NCI-H446 (cell line): ENCODE results near the gene ME3.
"Not testable (repeated sequence)": the region's sequence is repeated elsewhere in the genome, so short reads cannot be mapped to it uniquely, and the experiment has no call there.

ENCODE experiments used
- DNase-seq, 2 experiments: peaks; one replicate each; lab custom pipeline; 2025; lab: John Stamatoyannopoulos, UW

ME3 gene

DNA sequence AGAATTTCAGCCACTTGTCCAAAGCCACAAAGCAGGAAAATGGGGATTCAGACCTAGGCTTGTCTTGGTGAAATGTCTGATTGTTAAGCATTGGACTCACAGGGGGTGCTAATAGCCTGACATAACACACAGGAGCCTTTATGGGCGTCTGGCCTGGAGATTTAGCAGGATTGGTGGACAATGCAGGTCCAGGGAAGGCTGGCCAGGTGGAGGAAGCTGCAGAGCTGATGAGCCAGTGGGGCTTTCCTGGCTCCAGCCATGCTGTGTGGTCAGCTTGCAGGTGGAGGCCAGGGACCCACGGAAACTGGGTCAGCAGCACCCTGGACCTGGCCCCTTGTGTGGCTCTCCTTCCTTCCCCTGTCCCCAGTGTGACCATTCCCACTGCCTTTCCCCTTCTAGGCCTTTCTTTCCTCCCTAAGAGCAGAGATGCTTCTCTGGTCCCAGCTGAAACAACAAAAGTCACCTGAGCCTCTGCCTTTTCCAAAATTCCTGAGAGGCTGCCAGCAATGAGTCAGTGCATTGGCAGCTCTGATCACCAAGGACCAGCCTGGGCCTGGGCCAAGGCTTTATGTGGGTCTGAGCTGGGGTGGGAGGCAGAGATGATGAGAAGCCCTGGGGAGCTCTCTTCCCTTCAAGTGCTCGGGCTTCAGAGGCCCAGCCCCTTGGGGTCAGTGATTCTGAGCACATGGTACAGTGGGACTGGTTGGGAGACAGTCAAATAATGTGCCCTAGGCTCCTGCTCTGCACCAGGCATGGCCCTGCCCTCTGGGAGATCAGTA lies 212.5 kb downstream of the ME3 start:
- peak; percentile 77 to 86 for DNase-seq

DNA sequence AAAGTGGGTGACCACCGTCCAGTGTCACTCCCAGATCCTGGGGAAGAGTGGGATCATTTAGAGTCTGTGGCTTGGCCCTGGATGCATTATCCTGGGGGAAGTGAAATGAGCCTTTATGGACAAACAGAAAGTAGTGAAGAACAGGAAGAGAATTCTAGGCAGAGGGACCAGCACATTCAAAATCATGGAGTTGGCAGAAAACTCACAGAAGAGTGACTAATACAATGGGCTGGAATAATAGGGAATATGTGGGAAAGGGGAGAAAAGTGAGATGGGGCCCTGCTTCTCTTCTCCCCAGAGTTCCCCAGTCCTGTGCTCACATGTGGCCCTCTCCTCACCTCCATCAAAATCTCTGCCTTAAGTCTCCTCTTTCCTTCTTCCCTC lies 213.4 kb downstream of the ME3 start:
- no peak for DNase-seq

DNA sequence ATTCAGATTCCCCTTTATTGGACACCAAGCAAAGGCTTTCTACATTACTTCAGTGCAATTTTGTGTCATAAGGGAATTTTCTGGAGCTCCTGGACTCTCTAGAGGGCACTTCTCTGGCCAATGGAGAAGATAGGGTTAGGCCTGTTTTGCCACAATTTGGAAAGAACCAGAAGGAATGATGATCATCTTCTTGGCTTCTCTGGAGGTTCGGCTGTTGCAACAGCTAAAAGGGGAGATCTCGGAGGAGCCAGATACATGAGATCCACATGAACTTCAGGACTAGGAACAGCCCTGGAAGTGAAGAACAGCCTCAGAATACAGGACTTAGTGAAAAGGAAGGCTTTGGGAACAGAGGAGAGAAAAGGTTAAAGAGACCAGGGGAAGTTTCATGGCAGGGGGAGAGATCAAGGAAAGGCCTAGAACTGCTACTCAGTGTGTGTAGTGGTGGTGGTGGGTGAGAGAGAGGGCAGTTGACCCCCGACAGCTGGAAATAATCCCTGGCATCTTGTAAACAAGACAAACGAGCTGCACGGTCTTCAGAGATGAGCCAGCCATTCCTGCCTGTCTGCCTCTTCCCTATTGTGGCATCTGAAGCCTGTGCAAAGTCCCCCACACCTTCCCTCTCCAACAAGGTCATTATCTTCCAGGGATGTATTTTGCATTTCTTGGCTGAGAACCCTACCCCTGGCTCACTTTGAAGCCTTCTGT lies 214.0 kb downstream of the ME3 start:
- no peak for DNase-seq

DNA sequence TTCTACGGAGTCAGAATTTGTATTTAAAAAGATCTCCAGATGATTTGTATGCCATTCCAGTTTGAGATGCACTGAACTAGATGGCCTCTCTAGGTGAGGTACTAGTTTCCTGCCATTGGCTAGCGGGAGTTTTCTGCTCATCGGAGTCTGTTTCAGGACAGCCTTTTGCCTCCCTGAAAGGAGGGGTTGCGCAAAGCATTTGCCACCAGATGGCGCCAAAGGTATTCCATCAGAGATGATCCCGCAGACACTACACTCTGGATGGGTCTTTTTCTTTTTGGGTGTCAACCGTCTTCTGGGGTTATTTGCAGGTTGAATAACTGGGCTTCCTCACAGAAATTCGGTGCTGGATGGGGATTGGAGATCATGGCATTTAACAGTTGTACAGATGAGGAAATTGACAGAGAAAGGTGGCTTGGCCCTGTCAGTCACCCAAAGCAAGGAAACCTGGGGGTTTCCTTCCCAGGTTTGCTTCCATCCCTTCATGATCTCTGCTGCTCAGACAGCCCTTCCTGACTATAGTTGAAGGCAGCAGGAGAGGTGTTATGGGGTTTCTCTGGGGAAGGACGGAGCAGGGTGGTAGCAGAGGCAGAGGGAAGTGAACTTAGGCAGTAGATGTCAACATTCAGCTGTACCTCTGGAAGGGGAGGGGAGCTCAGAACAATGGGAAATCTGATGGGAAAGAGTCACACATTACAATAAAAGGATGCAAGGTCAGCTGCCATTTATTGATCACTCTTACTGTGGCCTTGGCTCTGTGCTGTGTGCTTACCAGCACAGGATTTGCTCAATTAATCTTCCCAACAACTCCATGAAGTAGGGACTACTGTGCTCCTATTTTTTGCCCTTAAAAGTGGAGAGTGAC lies 216.1 kb downstream of the ME3 start:
- DNase-seq: peak; percentile 81 to 91

DNA sequence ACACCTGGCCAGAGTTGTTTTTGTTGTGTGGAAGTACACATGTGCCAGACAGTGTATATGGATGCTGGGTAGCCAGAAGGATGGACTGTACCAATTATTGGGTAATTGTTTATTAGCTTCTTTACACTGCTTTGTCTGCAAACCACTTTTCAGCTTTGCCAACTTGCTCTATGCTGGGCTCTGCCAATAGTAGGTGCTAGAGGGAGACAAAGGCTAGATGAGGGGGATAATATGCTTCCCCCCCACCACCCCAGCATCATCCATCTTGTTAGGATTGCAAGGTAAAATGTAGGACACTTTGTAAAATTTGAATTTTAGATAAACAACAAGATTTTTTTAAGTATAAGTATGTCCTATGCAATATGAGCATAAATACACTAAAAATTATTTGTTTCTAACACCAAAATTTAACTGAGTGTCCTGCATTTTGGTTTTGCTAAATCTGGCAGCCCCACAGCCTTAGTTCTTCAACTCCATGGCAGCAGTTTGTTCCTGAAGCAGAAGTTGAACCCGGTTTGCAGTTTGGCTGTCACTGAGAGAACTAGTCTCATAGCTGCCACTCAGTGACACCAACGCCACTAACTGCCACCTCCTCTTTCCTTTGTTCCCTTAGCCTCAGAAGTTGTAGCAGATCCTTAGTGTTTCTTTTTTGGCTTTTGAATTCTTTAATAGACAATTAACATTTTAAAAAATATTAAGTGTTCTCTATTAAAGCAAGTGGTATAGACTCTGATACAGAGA lies 219.0 kb downstream of the ME3 start:
- no peak for DNase-seq

DNA sequence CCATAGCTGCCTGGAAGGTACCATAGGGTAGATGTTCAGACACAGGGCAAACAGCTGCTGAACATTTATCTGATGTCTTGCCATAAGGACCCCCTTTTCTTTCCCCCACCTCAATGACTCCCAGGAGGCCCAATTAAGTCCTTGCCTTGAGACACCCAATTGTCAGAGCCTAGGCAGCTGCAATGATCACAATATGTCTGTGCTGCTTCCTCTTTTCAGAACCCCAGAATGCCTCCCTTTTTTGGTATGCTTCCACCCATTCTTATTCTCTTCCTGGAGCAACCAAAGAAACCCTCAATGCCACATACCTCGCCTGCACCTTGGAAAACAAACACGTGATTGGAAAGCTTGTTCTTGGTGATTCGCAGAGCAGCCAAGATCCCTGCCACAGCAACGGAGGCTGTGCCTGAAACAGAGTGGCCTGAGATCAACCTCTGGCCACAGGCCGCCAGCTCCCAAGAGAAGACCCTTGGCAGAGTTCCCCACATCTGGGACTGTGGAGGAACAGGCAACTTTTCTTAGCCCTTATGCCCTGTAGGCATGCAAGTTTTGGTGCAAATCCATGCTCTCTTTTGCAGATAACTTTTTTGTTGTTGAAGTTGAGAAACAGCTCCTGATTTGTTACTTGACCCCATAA lies 222.3 kb downstream of the ME3 start:
- no peak for DNase-seq

DNA sequence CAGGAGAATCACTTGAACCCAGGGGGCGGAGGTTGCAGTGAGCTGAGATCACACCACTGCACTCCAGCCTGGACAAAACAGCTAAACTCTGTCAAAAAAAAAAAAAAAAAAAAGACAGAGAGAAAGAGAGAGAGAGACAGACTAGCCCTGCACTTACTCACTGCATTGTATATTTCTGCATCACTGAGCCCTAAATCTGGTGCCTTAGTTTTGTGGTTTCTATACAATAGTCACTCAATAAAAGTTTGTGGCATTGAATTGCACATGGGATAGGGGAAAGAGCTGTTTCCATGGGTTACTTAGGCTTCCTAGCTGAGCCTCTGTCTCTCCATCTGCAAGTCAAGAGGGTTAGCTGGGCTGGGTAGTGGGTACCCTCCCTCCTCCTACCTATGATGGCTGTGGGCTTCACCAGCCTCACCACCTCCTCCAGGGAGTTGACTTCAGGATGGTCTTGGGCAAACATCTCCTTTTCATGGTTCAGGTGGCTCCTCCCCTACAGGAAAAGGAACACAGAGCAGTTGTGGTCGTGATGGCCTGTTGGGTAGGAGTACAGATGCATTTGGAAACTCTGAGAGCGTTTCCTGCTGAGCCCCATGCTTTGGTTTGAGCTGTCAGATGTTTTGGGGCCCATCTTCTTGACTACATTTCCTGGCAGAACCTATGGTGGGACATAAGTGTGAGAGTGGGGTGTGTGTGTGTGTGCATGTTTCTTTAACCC lies 224.5 kb downstream of the ME3 start:
- DNase-seq: no peak

DNA sequence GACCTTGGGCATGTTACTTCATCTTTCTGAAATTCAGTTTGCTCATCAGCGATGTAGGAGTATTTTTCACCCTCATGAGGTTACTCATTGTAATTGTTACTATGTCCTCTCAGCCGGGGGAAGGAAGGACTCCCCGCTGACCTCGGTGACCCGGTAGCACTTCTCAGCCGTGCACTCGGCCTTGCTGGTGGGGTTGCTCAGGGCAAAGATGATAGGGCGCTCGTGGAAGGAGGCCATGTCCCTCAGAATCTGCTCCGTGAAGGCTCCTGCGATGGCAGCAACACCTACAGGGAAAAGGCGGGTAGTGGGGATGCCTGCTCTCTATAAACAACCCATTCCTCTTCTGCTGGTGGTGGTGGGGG lies 225.5 kb downstream of the ME3 start:
- DNase-seq: no peak

DNA sequence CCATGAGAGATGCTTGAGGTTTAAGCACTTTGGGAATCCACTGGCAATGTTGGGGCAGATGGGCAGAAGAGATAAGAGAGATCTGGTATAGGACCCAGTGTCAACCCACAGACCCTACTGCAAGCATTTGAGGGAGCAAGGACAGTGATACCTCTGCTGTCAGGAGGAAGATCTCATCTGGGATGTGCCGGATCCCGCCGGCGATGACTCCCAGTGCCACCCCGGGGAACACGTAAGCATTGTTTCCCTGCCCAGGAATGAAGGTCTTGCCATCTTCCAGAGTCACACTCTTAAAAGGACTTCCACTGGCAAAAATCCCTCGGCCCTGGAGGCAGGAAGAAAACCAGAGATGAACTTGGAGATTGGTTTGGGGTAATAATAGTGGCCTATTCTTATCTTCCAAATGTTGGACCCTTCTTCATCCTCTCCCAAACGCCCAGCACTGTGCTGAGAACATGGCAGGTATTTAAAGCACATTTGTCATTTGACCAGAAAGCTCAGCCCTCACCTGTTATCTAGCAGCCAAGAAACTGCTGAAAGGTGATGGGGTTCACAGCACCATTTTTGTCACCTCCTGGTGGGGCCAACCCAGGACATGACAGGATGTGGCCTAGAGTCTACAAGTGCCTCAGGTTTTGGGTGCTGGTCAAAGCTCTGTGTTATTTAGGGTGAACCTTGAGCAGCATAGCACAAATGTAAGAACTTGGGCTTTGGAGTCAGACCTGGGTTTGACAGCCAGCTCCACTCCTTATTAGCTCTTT lies 226.1 kb downstream of the ME3 start:
- no peak for DNase-seq

DNA sequence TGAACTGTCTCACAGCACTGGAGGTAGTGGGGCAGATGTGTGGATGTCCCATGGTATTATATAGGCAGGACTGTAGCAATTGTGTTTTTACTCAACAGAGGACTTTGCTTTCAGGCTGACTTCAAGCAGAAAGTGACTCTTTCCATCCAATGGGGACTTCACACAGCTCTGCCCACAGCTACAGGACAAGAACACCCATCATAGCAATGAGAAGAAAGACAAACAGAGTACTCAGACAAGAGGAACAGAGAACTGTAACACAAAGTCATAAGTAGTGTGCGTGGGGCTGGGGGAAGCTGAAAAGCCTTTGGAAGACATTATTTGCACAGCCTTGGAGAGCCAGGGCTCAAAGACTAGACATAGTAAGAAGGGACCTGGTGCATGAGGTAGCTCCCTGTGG lies 227.4 kb downstream of the ME3 start:
- no peak for DNase-seq

DNA sequence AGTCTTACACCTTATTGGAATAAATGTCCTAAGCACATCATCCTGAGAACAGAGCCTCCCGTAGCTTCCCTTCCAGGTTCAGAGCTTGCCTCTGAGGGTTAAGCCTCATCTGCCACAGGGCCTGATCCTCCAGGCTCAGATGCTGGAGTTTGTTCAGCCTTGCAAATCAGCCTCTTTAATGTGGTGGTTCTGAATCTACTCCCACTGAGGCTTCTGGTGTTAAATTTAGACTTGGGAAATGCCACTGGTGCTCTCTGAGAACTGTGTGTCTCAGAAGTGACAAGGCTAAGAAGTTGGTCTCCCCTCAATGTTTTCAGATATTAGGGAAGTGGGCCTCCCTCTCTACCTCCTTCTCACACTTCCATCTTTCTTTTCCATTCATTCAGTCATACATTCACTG lies 229.0 kb downstream of the ME3 start:
- DNase-seq: no peak

DNA sequence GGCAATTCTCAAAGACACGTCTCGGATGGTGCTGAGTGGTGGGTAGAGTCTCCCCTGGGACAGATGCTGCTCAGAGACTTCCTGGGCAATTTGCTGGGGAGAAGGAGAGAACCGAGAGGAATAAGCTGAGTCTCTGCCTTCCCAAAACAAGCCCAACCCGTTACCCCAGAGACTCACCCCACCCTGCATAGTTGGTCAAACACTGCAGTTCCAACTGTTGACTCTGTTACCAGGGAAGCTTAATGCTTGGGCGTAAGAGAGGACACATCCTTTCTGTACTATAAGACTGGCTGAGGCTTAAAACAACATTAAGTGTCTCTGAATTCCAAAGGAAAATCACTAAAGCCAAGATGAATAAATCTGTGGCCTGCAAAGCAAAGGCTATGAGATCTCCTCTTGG lies 229.6 kb downstream of the ME3 start:
- DNase-seq: no peak

DNA sequence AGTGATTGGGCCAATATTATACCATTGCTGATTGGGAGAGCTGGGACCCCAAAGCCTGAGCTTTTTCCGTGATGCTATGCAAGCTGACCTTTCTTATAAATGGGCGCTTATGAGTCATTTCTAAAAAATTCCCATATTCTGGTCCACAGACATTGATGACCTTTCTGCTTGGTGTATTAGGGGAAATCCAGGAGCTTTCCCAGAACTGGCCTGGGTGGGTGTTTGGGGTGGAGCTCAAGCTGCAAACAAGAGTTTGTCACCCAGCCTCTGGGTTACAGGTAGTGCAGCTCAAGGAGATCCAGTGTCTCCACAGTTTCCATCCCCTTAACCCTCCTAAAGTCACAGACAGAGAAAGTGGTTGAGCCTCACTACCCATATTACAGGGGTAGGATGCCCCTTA lies 230.0 kb downstream of the ME3 start:
- no peak for DNase-seq

DNA sequence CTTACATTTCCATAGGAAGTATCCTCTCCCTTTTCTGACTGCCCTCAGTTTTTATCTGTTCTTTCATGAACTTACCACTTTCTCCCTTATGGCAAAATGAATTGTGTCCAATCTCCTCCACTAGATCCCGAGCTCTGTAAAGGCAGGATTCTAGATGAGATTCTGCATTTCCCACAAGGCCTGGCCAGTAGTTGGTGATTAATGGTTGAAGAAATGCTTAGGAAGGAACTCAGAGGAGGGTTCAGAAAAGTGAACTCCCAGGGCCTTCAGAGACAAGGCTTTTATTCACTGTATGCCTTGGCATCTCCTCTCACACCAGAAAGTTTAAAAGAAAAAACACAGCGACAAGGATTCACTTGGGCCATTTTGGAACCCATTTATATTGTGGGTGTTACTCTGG lies 231.6 kb downstream of the ME3 start:
- no peak for DNase-seq

DNA sequence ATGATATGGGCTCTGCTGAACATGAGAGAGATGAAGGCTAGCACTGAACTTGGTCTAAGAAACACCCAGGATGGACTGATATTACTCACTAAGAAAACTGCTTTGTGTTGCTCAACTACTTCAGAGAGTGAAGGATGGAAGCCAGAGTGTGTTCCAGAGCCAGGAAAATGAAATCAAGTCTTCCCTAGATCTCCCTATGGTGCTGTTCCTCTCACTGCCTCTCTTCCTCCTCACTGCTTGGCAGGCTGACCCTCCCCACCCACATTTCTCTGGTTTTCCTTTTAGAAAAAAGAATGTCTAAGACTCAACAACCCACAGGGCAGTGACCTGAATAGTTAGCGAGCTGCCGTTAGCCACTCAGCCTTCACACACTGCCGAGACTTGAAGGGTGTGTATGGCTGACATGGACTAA lies 232.1 kb downstream of the ME3 start:
- DNase-seq: no peak

DNA sequence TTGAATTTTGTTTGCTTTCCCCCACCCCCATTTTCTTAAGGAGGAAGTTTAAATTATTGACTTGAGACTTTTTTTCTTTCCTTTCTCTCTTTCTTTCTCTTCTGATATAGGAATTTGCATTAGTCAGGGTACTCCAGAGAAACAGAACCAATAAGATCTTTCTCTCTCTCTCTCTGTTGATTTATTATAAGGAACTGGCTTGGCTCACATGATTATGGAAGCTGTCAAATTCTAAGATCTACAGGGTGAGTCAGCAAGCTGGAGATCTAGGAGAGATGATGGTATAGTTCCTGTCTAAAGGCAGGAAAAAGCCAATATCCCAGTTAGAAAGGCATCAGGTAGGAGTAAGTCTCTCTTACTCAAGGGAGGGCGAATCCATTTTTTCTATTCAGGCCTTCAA lies 233.7 kb downstream of the ME3 start:
- no peak for DNase-seq

DNA sequence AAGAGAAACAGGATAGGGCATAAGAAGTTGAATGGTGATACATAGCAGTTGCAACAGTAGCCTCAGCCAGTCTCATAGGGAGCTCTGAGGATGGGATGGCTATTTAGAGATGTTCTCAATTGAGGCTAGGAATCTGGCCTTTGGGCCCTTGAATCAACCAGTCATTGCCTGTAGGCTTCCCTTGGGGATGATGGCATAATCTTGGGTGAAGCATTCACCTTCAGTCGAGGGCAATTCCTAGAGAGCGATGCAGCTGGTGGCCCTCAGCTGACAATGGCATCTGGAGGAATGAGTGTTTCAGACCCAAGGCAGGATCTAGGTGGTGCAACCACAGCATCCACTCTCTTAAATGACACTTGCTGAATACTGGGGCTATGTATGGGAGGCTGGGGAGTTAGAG lies 236.7 kb downstream of the ME3 start:
- no peak for DNase-seq

DNA sequence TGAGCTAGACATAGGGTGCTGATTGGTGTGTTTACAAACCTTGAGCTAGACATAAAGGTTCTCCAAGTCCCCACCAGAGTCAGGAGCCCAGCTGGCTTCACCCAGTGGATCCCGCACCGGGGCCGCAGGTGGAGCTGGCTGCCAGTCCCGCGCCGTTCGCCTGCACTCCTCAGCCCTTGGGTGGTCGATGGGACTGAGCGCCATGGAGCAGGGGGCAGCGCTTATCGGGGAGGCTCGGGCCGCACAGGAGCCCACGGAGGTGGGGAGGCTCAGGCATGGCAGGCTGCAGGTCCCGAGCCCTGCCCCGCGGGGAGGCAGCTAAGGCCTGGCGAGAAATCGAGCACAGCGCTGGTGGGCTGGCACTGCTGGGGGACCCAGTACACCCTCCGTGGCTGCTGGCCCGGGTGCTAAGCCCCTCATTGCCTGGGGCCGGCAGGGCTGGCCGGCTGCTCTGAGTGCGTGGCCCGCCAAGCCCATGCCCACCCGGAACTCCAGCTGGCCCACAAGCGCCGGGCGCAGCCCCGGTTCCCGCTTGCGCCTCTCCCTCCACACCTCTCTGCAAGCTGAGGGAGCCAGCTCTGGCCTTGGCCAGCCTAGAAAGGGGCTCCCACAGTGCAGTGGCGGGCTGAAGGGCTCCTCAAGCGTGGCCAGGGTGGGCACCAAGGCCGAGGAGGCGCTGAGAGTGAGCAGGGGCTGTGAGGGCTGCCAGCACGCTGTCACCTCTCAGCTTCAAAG lies 238.9 kb downstream of the ME3 start:
- DNase-seq: not testable (repeated sequence)

DNA sequence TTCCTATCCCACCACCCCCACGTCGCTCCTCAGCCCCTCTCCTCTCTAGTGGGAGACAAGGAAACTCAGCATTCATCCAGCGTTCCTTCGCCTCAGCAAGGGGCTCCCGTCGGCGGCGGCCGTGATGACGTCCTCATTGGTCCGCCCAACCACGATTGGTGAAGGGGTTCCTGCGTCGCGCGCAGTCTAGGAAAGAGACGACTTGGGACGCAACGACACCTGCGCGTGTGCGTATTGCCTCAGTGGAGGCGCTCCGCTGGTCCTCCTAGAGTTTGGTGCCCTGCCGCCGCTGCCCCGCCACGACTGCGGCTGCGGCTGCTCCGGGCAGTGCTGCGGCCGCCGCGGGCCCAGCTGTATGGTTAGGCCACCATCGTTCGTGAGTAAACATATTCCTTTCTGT lies 241.2 kb downstream of the ME3 start:
- no peak for DNase-seq

DNA sequence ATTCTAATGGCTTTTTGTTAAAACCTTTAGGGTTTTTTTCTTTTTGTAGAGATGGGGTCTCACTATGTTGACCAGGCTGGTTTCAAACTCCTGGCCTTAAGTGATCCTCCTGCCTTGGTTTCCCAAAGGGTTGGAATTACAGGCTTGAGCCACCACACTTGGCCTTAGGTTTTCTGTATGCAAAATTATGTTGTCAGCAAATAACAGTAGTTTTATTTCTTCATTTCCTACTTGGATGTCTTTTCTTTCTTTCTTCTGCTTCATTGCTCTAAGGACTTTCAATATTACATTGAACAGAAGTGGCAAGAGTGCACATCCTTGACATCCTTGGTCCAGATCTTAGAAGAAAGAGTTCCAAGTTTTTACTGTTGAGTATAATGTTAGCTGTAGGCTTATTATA lies 245.0 kb downstream of the ME3 start:
- DNase-seq: no peak
